ENCODE measurements around the gene DSTN.

Gene DSTN

DNA sequence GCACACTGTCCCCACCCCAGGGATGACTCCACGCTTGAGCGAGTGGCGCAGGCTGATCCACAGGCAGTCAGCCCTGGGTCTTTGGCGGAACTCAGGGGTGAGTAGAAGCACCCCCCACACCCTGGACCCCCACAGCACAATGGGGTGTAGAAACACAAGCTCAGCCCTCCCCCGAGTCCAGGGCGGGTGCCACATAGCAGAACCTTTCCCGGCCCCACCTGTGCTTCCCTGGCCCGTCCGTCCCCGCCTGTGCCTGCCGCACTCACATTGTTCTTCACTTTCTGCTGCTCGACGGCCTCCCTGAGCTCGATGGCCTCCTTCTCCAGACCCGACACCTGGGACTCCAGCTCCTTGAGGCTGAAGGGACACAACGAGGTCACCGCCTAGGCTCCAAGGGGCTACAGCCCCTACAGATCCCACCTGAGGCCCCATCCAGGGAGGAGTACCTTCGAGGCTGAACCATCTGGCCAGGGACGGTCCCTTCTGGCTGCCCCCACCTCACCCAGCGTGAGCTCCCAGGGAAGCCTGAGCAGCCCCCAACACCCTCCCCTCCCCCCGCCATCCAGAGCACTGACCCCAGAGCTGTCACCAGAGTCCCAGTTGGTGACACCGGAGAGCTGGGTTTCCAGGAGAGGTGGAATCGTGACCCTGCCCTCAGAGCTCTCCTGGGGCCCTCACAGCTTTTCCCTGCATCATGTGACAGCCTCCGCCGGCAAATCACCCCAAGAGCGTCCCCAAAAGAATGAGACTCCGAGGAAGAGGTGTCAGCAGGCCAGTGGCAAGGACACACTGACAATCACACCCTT lies 55.6 kb downstream of the DSTN start:
- no peaks in the 10 kb centered on the region for H3K27me3 ChIP-seq (ENCODE audit: control insufficient read depth, insufficient read depth, low read length)
- no peak overlapping the region for H3K27ac ChIP-seq (ENCODE audit: low read depth, low read length)
- no peaks in the 10 kb centered on the region for H3K4me1 ChIP-seq (ENCODE audit: control insufficient read depth, insufficient read depth, low read length)
- H3K4me3 ChIP-seq (ENCODE audit: low read length) = no peak overlapping the region
- peaks cover 50% of the 10 kb centered on the region for H3K36me3 ChIP-seq (ENCODE audit: control insufficient read depth, insufficient read depth, low read length)
- H3K9ac ChIP-seq (ENCODE audit: low read length) = no peak overlapping the region

DNA sequence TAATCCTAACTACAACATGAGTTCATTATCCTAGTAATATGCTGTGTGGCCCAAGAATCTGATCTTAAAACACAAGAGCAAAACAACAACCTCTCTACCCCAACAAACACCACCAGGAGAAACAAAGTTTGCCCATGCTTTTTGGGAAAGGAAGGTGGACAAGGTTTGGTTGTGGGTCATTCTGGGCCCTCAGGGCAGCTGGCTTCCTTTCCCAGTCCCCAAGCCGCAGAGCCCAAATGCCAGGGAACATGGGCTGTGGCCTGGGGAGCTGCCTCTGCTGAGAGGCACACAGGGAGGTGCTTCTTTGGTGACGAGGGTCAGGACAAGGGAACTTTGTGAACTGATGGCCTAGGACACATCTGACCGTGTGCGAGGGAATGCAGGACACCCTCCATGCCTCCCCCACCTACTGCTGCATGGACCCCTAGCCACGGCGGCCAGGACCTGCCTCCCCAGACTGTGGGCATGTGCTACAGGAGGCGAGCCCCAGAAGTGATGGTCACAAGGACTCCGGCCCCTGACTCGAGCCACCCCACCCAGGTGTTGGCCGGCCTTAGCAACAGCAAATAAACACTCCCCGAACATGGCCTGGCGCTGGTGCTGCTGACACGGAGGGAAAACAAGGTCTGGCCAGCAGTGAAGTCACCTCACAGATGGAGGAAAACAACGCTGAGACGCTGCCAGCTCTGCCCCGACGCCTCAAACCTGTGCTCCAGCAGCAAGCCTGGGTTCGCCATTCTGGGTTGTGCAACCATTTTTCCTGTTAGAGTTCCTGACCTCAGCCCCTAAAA lies 56.5 kb downstream of the DSTN start:
- Histone ChIP-seq H3K36me3 (ENCODE audit: control insufficient read depth, insufficient read depth, low read length) (peaks cover 46% of the 10 kb centered on the region), H3K27ac (ENCODE audit: low read depth, low read length) (no peak overlapping the region), H3K9ac (ENCODE audit: low read length) (no peak overlapping the region), H3K27me3 (ENCODE audit: control insufficient read depth, insufficient read depth, low read length) (no peaks in the 10 kb centered on the region), H3K4me1 (ENCODE audit: control insufficient read depth, insufficient read depth, low read length) (no peaks in the 10 kb centered on the region), H3K4me3 (ENCODE audit: low read length) (no peak overlapping the region)

DNA sequence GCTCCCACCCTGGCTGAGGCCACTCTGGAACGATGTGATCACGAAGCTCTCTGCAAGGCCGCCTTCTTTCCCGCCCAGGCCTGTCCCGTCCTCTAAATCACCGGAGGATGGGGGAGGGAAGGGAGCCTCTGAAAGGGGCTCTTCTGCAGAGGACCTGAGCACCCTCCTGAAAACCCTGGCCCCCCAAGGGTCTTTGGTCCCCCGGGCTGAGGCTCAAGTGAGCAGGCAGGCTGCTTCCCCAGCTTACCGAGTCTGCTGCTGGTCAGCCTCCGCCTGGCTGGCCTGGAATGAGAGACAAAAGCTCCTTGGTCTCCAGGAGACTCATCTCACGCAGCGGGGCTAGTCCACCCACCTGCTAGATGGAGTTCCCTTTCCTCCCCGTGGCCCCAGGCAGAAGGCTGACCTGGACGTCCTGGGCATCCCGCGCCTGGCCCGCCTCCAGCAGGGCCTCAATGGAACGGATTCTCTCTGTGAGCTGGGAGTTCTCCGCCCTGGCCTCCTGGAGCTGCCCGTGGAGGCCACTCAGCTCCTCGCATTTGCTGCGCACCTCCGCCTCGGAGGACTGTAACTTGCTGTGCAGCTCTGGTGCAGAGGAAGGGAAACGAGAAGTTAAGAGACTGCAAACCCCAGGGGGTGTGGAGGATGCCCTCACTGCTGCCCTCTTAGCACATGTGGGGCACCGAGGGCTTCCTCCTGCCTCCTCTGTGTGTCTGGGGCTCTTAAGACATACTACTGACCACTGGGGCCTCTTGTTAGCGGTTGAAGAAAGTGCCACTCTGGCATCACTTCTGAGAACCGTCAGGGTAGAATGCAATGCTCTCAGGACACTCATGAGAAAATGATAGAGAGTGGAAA lies 57.5 kb downstream of the DSTN start:
- H3K4me1 ChIP-seq (ENCODE audit: control insufficient read depth, insufficient read depth, low read length) = no peaks in the 10 kb centered on the region
- H3K36me3 ChIP-seq (ENCODE audit: control insufficient read depth, insufficient read depth, low read length) = peaks cover 37% of the 10 kb centered on the region
- H3K27ac ChIP-seq (ENCODE audit: low read depth, low read length) = no peak overlapping the region
- H3K9ac ChIP-seq (ENCODE audit: low read length) = no peak overlapping the region
- H3K4me3 ChIP-seq (ENCODE audit: low read length) = no peak overlapping the region
- H3K27me3 ChIP-seq (ENCODE audit: control insufficient read depth, insufficient read depth, low read length) = no peaks in the 10 kb centered on the region

DNA sequence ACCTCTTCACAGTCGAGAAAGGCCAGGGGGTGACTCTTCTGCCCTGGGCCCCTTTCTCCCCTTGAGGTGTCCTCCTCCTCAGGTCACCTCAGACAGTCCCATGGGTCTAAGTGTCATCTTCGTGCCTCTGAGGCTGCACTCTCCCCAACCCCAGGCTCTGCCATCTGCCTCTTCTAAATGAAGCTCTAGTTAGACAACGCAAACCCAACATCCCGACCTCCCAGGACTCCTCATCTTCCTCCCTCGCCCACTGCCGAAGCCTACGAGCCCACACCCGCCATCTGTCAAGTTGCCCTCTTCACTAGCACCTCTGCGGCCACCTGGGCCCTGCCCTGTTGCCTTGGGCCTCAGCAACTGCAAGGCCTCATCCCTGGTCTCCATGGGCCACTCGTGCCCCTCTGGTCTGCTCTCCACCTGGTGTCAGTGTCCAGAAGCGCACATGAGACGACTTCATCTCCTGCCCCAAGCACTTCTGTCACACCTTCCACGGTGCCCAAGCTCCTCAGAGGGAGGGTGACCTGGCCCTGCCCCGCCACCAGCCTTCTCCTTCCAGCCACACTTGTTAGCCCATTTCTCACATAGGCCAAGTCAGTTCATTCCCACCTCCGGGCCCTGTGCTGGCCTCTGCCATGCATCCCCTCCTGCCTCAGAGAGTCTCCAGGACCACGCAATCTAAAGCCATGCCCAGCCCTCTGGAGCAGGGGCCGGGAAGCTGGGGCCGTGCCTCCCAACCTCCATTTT lies 58.4 kb downstream of the DSTN start:
- Histone ChIP-seq H3K27ac (ENCODE audit: low read depth, low read length) (no peak overlapping the region), H3K27me3 (ENCODE audit: control insufficient read depth, insufficient read depth, low read length) (no peaks in the 10 kb centered on the region), H3K36me3 (ENCODE audit: control insufficient read depth, insufficient read depth, low read length) (peaks cover 44% of the 10 kb centered on the region), H3K4me1 (ENCODE audit: control insufficient read depth, insufficient read depth, low read length) (no peaks in the 10 kb centered on the region), H3K4me3 (ENCODE audit: low read length) (no peak overlapping the region), H3K9ac (ENCODE audit: low read length) (no peak overlapping the region)

DNA sequence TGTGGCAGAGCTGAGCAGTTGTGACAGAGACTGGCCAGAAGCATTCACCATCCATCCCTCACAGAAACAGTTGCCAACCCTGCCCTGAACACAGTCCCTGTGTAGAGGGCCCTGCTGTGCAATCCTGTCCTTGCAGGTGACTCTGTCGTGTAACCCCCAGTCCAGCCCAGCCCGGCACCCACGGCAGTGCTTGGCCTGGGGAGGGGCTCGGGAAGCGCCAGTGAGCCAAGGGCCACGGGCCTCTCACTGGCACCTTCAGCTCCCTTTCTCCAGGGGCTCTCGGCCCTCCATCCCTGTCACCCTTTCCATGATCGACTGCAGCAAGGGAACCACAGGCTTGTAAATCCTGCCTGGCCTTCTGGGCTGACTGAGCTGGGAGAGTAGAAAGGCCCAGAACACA lies 59.1 kb downstream of the DSTN start:
- Histone ChIP-seq H3K27ac (ENCODE audit: low read depth, low read length) (no peak overlapping the region), H3K4me3 (ENCODE audit: low read length) (no peak overlapping the region), H3K4me1 (ENCODE audit: control insufficient read depth, insufficient read depth, low read length) (peaks cover under 1% of the 10 kb centered on the region), H3K36me3 (ENCODE audit: control insufficient read depth, insufficient read depth, low read length) (peaks cover 49% of the 10 kb centered on the region), H3K27me3 (ENCODE audit: control insufficient read depth, insufficient read depth, low read length) (no peaks in the 10 kb centered on the region), H3K9ac (ENCODE audit: low read length) (no peak overlapping the region)

DNA sequence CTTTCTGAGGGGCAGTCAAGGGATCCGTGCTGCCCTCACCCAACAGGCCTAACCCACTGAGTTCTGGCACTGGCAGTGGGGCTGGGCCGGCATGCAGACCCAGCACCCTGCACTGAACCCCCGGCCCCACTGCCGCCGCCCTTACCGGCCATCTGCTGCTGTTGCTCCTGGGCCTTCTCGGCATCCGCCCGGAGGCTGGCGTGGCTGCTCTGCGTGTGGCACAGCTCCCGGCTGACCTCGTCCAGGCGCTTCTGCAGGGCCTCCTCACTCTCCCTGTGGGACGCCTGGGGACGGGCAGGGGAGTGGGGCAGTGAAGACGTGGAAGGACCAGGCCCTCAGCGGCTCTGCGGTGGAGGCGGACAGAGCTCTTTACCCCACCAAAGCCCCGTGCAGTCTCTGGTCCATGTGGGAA lies 59.8 kb downstream of the DSTN start:
- H3K27ac ChIP-seq (ENCODE audit: low read depth, low read length) = no peak overlapping the region

DNA sequence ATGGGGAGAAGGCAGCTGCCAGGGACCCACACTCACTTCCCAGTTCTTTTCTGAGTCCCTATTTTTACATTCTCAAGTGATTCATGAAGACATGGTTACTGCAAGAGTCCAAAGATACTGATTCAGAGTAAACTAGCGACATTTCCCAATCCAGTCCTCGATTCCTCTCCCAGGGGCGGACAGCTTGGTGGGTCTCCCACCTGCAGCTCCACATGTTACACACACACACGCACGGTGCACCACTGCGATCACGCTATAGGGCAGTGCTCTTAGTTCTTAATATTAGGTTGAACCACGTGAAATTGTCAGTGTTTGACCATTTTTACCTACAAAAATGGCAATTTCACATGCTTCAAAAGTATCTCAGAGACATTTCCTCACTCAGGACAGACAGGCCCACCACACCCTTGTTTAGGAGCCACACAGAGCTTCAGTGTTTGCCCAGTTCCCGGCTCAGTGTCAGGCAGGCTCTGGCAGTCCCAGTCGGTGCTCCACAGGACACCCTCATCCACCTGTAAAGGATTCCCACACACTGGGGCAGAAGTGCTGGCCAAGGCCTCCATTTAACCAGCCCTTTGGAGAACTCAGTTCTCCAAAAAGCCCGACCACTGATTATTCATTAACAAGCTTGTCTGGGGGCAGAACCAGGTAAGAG lies 60.4 kb downstream of the DSTN start:
- peaks cover 11% of the 10 kb centered on the region for H3K4me1 ChIP-seq (ENCODE audit: control insufficient read depth, insufficient read depth, low read length)
- H3K36me3 ChIP-seq (ENCODE audit: control insufficient read depth, insufficient read depth, low read length) = peaks cover 45% of the 10 kb centered on the region
- H3K27ac ChIP-seq (ENCODE audit: low read depth, low read length) = no peak overlapping the region
- no peaks in the 10 kb centered on the region for H3K27me3 ChIP-seq (ENCODE audit: control insufficient read depth, insufficient read depth, low read length)
- H3K9ac ChIP-seq (ENCODE audit: low read length) = no peak overlapping the region
- H3K4me3 ChIP-seq (ENCODE audit: low read length) = no peak overlapping the region

More for the DNA sequence above, 59.8 kb downstream of the DSTN start:
- Histone ChIP-seq H3K36me3 (ENCODE audit: control insufficient read depth, insufficient read depth, low read length) (peaks cover 47% of the 10 kb centered on the region), H3K9ac (ENCODE audit: low read length) (no peak overlapping the region), H3K4me1 (ENCODE audit: control insufficient read depth, insufficient read depth, low read length) (peaks cover 7% of the 10 kb centered on the region), H3K4me3 (ENCODE audit: low read length) (no peak overlapping the region), H3K27me3 (ENCODE audit: control insufficient read depth, insufficient read depth, low read length) (no peaks in the 10 kb centered on the region)

DNA sequence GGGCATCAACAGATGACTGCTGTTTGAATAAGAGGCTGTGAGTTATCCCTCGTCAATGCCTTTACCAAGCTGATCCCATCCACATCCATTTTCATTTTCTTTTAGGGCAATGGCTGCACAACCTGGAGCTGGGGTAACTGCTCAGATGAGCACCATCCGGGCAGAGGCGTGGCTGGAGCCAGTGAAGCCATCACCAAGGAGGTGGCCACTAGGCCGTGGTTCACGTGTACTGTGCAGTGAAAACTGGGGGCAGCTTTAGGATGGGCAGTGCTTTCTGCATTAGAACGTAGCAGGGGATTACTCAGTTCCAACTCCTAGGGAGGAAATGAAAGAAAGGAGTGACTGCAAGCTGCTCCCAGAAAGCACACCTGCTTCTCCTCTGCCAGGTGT lies 60.9 kb downstream of the DSTN start:
- H3K36me3 ChIP-seq (ENCODE audit: control insufficient read depth, insufficient read depth, low read length) = peaks cover 49% of the 10 kb centered on the region
- H3K9ac ChIP-seq (ENCODE audit: low read length) = no peak overlapping the region
- H3K4me3 ChIP-seq (ENCODE audit: low read length) = no peak overlapping the region
- no peaks in the 10 kb centered on the region for H3K27me3 ChIP-seq (ENCODE audit: control insufficient read depth, insufficient read depth, low read length)
- peaks cover 13% of the 10 kb centered on the region for H3K4me1 ChIP-seq (ENCODE audit: control insufficient read depth, insufficient read depth, low read length)
- H3K27ac ChIP-seq (ENCODE audit: low read depth, low read length) = no peak overlapping the region

DNA sequence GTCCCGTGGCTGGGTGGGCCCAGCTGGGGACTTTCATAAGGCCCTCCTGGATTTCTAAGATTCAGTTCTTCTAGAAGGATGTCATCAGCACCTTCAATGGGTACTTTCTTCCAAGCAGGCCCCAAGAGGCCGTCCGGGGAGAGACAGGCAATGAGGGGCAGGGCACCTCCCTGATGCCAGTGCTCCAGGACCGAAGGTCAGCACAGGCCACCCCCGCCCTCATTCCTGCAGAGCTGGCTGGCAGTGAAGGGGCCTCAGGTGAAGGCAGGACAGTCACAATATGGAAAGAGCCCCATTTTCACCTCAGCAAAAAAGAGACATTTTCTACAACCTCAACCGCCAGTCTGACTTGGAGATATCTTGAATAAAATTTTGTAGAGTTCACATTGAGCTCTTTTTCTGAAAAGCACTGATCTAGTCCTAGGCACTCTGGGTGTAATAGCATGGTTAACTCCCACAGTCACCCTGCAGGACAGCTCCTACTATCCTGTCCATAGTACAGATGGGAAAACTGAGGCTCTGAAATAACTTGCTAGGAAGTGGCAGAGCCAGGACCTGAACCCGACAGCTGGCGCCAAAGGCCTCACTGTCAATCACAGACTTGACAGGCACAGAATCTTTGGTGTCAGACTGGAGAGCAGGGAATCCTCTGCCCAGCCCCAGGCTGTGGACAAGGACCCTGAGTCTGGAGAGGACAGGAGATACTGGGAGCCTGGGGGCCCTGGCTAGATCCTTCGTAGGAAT lies 61.9 kb downstream of the DSTN start:
- H3K9ac ChIP-seq (ENCODE audit: low read length) = no peak overlapping the region
- H3K4me3 ChIP-seq (ENCODE audit: low read length) = no peak overlapping the region
- peaks cover 52% of the 10 kb centered on the region for H3K36me3 ChIP-seq (ENCODE audit: control insufficient read depth, insufficient read depth, low read length)
- no peaks in the 10 kb centered on the region for H3K27me3 ChIP-seq (ENCODE audit: control insufficient read depth, insufficient read depth, low read length)
- H3K27ac ChIP-seq (ENCODE audit: low read depth, low read length) = no peak overlapping the region
- H3K4me1 ChIP-seq (ENCODE audit: control insufficient read depth, insufficient read depth, low read length) = peaks cover 17% of the 10 kb centered on the region

DNA sequence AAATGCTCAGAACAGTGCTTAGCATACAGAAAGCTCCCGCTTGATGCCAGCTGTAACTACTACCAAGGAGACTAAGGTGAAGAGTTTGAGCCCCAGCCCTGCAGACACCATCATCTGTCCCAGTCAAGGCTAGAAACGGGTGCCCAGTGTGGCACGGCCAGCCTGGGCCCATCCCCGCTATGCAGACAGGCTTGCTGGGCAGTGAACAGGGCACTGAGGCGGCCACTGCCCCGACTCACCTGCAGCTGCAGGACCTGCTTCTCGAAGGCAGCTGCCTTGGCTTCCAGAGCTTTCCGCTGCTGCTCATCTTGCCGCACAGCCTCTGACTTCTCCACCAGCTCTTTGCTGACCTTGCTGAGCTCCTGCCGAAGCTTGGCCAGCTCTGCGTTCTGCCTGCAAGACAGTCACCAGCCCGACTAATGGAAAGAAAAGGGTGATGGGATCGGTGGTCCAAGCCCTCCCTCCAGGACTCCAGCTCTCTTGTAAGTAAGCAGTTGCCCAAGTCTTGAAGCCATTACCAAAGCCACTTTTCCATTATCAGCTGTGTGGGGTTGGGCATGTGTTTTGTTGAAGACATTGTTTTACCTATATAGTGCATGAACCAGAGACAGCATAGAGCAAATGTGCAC lies 63.5 kb downstream of the DSTN start:
- no peak overlapping the region for H3K4me3 ChIP-seq (ENCODE audit: low read length)
- H3K27ac ChIP-seq (ENCODE audit: low read depth, low read length) = no peak overlapping the region
- H3K4me1 ChIP-seq (ENCODE audit: control insufficient read depth, insufficient read depth, low read length) = peaks cover 17% of the 10 kb centered on the region
- no peak overlapping the region for H3K9ac ChIP-seq (ENCODE audit: low read length)
- H3K36me3 ChIP-seq (ENCODE audit: control insufficient read depth, insufficient read depth, low read length) = peaks cover 53% of the 10 kb centered on the region
- no peaks in the 10 kb centered on the region for H3K27me3 ChIP-seq (ENCODE audit: control insufficient read depth, insufficient read depth, low read length)

Data from rectal smooth muscle tissue (tissue), 1 donor.